Astrocyte of the cerebellum (primary cell): Measurements from ENCODE around the gene C12orf42.

Source experiments
- DNase-seq: peaks from one replicate; pipeline ENCODE4 v3.0.0-alpha.2; 2011; ENCODE audit warnings: low read depth
- H3K4me3 ChIP-seq: 2 replicates; pipeline ENCODE4 v1.5.1; 2011; ENCODE audit warnings: mild to moderate bottlenecking, low read depth, low read length, moderate library complexity
- in situ Hi-C: cut with HindIII; loops from 2 replicates; pipeline ENCODE4 v1.10.0; 2017; ENCODE audit warnings: low sequenced_read_pairs
- TF ChIP-seq, protein P1 (sequence below): IDR thresholded peaks from 2 replicates; pipeline ENCODE4 v1.5.1; 2012; ENCODE audit warnings: low read length, low read depth, moderate library complexity, mild to moderate bottlenecking; ENCODE audit errors: missing control alignments

The C12orf42 gene

DNA sequence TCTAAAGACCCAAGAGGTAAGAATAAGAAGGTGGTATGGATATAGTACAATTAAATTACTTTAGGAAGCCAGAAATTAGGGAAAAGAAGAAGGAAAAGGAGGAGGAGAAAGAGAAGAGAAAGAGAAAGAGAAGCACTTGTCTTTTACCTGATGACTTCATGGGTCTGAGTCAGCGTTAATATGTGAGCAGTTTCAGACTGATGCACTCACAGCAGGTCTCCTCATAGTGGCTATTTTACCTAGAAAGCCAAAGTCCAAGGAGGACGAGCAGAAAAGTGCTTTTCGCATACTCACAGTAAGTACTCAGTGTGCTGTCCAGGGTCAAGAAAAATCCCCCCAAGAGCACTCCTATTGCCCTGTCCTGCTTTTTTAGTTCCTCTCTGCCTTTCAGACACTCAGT is 222.1 kb downstream of the C12orf42 start:
- TF ChIP-seq, protein P1, sequence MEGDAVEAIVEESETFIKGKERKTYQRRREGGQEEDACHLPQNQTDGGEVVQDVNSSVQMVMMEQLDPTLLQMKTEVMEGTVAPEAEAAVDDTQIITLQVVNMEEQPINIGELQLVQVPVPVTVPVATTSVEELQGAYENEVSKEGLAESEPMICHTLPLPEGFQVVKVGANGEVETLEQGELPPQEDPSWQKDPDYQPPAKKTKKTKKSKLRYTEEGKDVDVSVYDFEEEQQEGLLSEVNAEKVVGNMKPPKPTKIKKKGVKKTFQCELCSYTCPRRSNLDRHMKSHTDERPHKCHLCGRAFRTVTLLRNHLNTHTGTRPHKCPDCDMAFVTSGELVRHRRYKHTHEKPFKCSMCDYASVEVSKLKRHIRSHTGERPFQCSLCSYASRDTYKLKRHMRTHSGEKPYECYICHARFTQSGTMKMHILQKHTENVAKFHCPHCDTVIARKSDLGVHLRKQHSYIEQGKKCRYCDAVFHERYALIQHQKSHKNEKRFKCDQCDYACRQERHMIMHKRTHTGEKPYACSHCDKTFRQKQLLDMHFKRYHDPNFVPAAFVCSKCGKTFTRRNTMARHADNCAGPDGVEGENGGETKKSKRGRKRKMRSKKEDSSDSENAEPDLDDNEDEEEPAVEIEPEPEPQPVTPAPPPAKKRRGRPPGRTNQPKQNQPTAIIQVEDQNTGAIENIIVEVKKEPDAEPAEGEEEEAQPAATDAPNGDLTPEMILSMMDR, result no peak
- no peak for DNase-seq
- no peak overlapping the region for H3K4me3 ChIP-seq
- in situ Hi-C loops, result no loop called here

DNA sequence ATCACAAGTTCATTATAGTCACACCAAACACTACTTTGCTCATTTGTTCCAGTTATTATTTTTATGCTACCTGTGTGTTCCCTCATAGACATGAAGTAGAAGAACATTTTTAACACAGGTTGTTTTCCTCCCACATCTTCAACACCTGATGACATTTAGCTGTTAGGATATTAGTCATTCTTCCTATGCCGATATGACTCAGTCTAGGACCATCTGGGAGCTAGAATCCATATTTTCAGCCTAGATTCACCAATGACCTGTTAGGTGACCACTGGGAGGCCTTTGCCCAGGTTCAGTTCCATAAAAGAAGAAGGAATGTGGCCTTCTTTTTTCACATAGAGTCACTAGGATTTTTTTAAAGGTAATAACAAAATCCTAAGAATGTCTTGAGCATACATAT is 222.8 kb downstream of the C12orf42 start:
- in situ Hi-C loops, result no loop called here
- TF ChIP-seq, protein P1, result no peak
- no peak overlapping the region for H3K4me3 ChIP-seq
- no peak for DNase-seq

DNA sequence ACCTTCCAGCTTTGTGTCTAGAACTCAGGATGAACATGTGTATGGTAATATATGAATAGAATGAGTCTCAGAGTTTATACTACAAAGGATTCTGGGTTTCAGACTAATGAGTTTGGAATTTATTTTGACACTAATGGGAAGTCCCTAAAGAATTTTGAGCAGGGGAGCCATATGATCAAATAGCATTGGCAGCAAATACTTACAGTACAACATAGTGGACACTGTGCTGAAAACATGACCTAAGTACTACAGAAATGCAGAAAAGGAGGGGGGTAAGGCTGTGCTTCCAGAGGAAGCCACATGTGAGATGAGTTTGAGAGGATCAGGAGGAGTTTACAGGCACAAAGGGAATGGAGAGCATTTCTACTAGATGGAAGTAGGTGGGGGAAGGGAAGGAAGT is 225.8 kb downstream of the C12orf42 start:
- TF ChIP-seq, protein P1, result no peak
- no peak overlapping the region for H3K4me3 ChIP-seq
- peak; percentile 8 for DNase-seq
- in situ Hi-C loops, result no loop called here

DNA sequence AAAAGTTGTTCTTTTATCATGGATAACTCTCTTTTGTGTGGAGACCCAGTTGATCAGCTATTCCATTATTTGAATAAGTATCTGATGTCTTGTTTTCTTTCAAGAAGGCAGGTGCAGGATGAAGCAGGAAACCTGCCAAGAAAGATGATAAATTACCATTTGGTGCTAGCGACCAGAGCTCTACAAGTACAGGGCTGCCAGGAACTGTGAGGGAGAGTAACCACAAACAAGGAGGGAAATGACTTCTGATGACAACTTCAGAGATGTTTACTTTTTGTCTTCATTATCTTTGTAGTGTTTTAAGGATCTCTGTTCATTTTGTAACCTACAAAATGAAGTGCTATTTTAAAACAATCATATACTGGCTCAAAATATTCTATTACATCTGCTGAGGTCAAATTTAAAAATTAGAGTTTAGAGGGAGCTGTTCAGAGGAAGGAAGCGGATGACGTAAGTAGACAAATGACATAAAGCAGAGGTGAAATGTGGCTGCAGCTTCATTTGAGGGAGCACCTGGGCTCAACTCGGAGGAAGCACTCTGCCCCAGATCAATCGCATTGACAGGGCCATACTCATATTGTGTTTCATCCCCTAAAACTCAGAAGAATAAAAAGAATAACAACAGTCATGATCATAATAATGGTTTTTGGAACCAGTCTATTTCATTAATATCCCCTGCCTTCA is 226.8 kb downstream of the C12orf42 start:
- no peak overlapping the region for H3K4me3 ChIP-seq
- TF ChIP-seq, protein P1, result no peak
- DNase-seq, result no peak
- in situ Hi-C loops, result no loop called here

DNA sequence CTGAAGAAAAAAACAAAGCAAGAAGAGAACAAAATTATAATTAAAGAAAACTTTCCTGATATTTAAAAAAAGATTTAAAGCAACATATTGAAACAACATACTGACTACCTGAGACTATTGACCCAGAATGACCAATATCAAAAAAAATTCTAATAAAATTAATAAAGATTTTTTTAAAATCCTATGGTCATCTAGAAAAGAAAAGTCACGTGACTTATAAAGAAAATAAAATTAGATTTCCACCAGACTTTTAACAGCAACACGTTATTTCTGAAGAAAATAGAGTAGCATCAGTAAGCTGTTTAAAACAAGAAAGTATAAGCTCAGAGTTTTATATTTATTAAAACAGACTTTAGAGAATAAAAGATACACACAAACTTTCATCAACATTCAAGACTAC is 238.0 kb downstream of the C12orf42 start:
- no peak for DNase-seq
- TF ChIP-seq, protein P1, result no peak
- in situ Hi-C loops, result no loop called here
- no peak overlapping the region for H3K4me3 ChIP-seq
